SK-N-SH treated with all-trans-retinoic acid at 6 μM for 48 hours (cell line): Measurements from ENCODE around the gene TANC1.

Experiments used
- ATAC-seq: fragments of 200-7000 bp; cut with Tn5 transposase; 3 replicates; pipeline ENCODE4 v1.9.1; 2020; ENCODE audit warnings: mild to moderate bottlenecking, moderate library complexity
- ARNTL ChIP-seq: fragments of 450-650 bp; formaldehyde crosslinking; IDR thresholded peaks from 2 replicates; pipeline ENCODE4 v1.5.0; 2020; ENCODE audit warnings: low read depth, mild to moderate bottlenecking, moderate library complexity, borderline replicate concordance
- BACH2 ChIP-seq: fragments of 250-450 bp; sonication (Bioruptor Pico); IDR thresholded peaks from 2 replicates; pipeline ENCODE4 v1.9.0; 2021; ENCODE audit warnings: mild to moderate bottlenecking, borderline replicate concordance
- CREB5 ChIP-seq: fragments of 250-450 bp; sonication (Bioruptor Pico); IDR thresholded peaks from 2 replicates; pipeline ENCODE4 v1.5.1; 2020; ENCODE audit warnings: low read depth, mild to moderate bottlenecking, moderate library complexity
- CSDC2 ChIP-seq: fragments of 250-450 bp; sonication (Bioruptor Pico); IDR thresholded peaks from 2 replicates; pipeline ENCODE4 v1.5.0; 2020; ENCODE audit warnings: mild to moderate bottlenecking, moderate library complexity
- CSRNP3 ChIP-seq: fragments of 250-450 bp; sonication (Bioruptor Pico); IDR thresholded peaks from 2 replicates; pipeline ENCODE4 v1.5.1; 2021; ENCODE audit warnings: mild to moderate bottlenecking, moderate library complexity
- ESRRG ChIP-seq: fragments of 250-450 bp; sonication (Bioruptor Pico); IDR thresholded peaks from 2 replicates; pipeline ENCODE4 v1.6.1; 2021; ENCODE audit warnings: mild to moderate bottlenecking
- GLIS3 ChIP-seq: fragments of 250-450 bp; sonication (Bioruptor Pico); IDR thresholded peaks from 2 replicates; pipeline ENCODE4 v1.5.0; 2020; ENCODE audit warnings: mild to moderate bottlenecking, moderate library complexity
- ISL1 ChIP-seq: fragments of 250-450 bp; sonication (Bioruptor Pico); IDR thresholded peaks from 2 replicates; pipeline ENCODE4 v2.1.2; 2022; ENCODE audit warnings: mild to moderate bottlenecking, moderate library complexity
- OSR1 ChIP-seq: fragments of 250-450 bp; sonication (Bioruptor Pico); IDR thresholded peaks from 2 replicates; pipeline ENCODE4 v1.8.0; 2022; ENCODE audit warnings: moderate library complexity, mild to moderate bottlenecking, inconsistent platforms
- PATZ1 ChIP-seq: fragments of 250-450 bp; sonication (Bioruptor Pico); IDR thresholded peaks from 2 replicates; pipeline ENCODE4 v1.8.0; 2020; ENCODE audit warnings: mild to moderate bottlenecking, moderate library complexity, borderline replicate concordance
- POU6F1 ChIP-seq: fragments of 250-450 bp; sonication (Bioruptor Pico); IDR thresholded peaks from 2 replicates; pipeline ENCODE4 v1.8.0; 2021; ENCODE audit warnings: low read depth, mild to moderate bottlenecking, moderate library complexity, borderline replicate concordance
- PPARA ChIP-seq: fragments of 250-450 bp; sonication (Bioruptor Pico); IDR thresholded peaks from 2 replicates; pipeline ENCODE4 v1.5.0; 2020; ENCODE audit warnings: mild to moderate bottlenecking, borderline replicate concordance
- RARB ChIP-seq: fragments of 250-450 bp; sonication (Bioruptor Pico); IDR thresholded peaks from 2 replicates; pipeline ENCODE4 v1.8.0; 2021; ENCODE audit warnings: mild to moderate bottlenecking, moderate library complexity
- SNAI2 ChIP-seq: fragments of 250-450 bp; sonication (Bioruptor Pico); IDR thresholded peaks from 2 replicates; pipeline ENCODE4 v1.5.0; 2020; ENCODE audit warnings: mild to moderate bottlenecking, moderate library complexity
- TCF4 ChIP-seq: fragments of 250-450 bp; sonication (Bioruptor Pico); IDR thresholded peaks from 2 replicates; pipeline ENCODE4 v1.8.0; 2021; ENCODE audit warnings: mild to moderate bottlenecking, moderate library complexity, borderline replicate concordance
- TOX ChIP-seq: fragments of 250-450 bp; sonication (Bioruptor Pico); IDR thresholded peaks from 2 replicates; pipeline ENCODE4 v1.8.0; 2021; ENCODE audit warnings: mild to moderate bottlenecking, moderate library complexity, borderline replicate concordance
- ZC3H10 ChIP-seq: fragments of 250-450 bp; sonication (Bioruptor Pico); IDR thresholded peaks from 2 replicates; pipeline ENCODE4 v1.5.1; 2021; ENCODE audit warnings: mild to moderate bottlenecking, moderate library complexity
- ZFP30 ChIP-seq: fragments of 450-650 bp; formaldehyde crosslinking; IDR thresholded peaks from 2 replicates; pipeline ENCODE4 v1.5.0; 2022; ENCODE audit warnings: mild to moderate bottlenecking, moderate library complexity
- ZNF565 ChIP-seq: fragments of 450-650 bp; formaldehyde crosslinking; conservative IDR thresholded peaks from 2 replicates; pipeline ENCODE4 v1.5.0; 2020; ENCODE audit warnings: low read depth, mild to moderate bottlenecking, moderate library complexity
- ZNF70 ChIP-seq: fragments of 450-650 bp; formaldehyde crosslinking; IDR thresholded peaks from 2 replicates; pipeline ENCODE4 v1.5.0; 2020; ENCODE audit warnings: mild to moderate bottlenecking, moderate library complexity
- ZNF8 ChIP-seq: fragments of 450-650 bp; formaldehyde crosslinking; IDR thresholded peaks from 2 replicates; pipeline ENCODE4 v1.5.0; 2020; ENCODE audit warnings: mild to moderate bottlenecking, moderate library complexity

The TANC1 gene

GRCh38 chr2:159153063-159153462 lies 184.6 kb downstream of the TANC1 start:
- no peak for ATAC-seq
- TF ChIP-seq SNAI2 (CRISPR knock-in tag) (no peak), ZNF565 (CRISPR knock-in tag) (no peak), TOX (CRISPR knock-in tag) (no peak), TCF4 (no peak), GLIS3 (CRISPR knock-in tag) (no peak), BACH2 (CRISPR knock-in tag) (no peak), PATZ1 (CRISPR knock-in tag) (no peak), CSRNP3 (CRISPR knock-in tag) (no peak), PPARA (CRISPR knock-in tag) (no peak), RARB (CRISPR knock-in tag) (no peak), POU6F1 (CRISPR knock-in tag) (no peak), ZFP30 (CRISPR knock-in tag) (no peak), ZC3H10 (CRISPR knock-in tag) (no peak)

- TF ChIP-seq PPARA (CRISPR knock-in tag) (no peak), CSDC2 (CRISPR knock-in tag) (no peak), PATZ1 (CRISPR knock-in tag) (no peak), ARNTL (no peak), CSRNP3 (CRISPR knock-in tag) (no peak), OSR1 (CRISPR knock-in tag) (no peak), ZNF565 (CRISPR knock-in tag) (no peak), ZC3H10 (CRISPR knock-in tag) (no peak), BACH2 (CRISPR knock-in tag) (no peak), TCF4 (no peak), ESRRG (CRISPR knock-in tag) (no peak), SNAI2 (CRISPR knock-in tag) (no peak), ZNF70 (CRISPR knock-in tag) (no peak), POU6F1 (CRISPR knock-in tag) (no peak), ZFP30 (CRISPR knock-in tag) (no peak)
- ATAC-seq: no peak
Measured at GRCh38 chr2:159153463-159153862, 185.0 kb downstream of the TANC1 start.

GRCh38 chr2:159153951-159154350 lies 185.5 kb downstream of the TANC1 start:
- TF ChIP-seq ESRRG (CRISPR knock-in tag): no peak
- TF ChIP-seq POU6F1 (CRISPR knock-in tag): no peak
- no peak for TF ChIP-seq TCF4
- TF ChIP-seq CSDC2 (CRISPR knock-in tag): no peak
- no peak for TF ChIP-seq TOX (CRISPR knock-in tag)
- TF ChIP-seq CREB5 (CRISPR knock-in tag): no peak
- no peak for TF ChIP-seq RARB (CRISPR knock-in tag)
- no peak for TF ChIP-seq ZNF8 (CRISPR knock-in tag)
- no peak for TF ChIP-seq ZNF70 (CRISPR knock-in tag)
- no peak for TF ChIP-seq ISL1 (CRISPR knock-in tag)
- TF ChIP-seq OSR1 (CRISPR knock-in tag): no peak
- TF ChIP-seq, all 23 proteins: peak for 0
- ATAC-seq: no peak; the same call in 2 of the 3 replicates
